Adipose tissue (tissue), 3 donors: Measurements from ENCODE around the gene TESK2. TPM values are rescaled to one million over a fixed set of nuclear protein-coding genes. Genes with fewer than 3 reads are reported as not detected.
A peak's percentile ranks its signal among the peaks of the same experiment; 100 is the strongest.
"Not testable (repeated sequence)": the region's sequence is repeated elsewhere in the genome, so short reads cannot be mapped to it uniquely, and the experiment has no call there.

ENCODE experiments used
- H3K27ac ChIP-seq: one replicate; pipeline ENCODE4 v1.5.1; 2013; ENCODE audit warnings: low read depth, low read length
- WGBS, 3 donors: extraction: QIAGEN DNeasy Blood & Tissue Kit; methylation state at CpG; one replicate each; pipeline ENCODE4 v1.1.7; 2013; 5-methylcytosine and 5-hydroxymethylcytosine counted together
- polyA plus RNA-seq, 3 donors: library from polyadenylated mRNA; stranded (reverse); fragments of 200-250 nt; gene quantifications; one replicate each; pipeline ENCODE4 v1.2.3, GENCODE V29; 2013
- donor health status: healthy with polysubstance abuse.
- donor health status: Bipolar disorder and iron deficiency.
- donor health status: healthy.

The TESK2 gene
- polyA plus RNA-seq: 1 to 10 TPM; 2.1 to 3.8 (median 3.8) TPM

GRCh38 chr1:45490626-45491486 is at the start of gene TESK2:
Gene TESK2, minus strand, starts transcription at chr1:45491163. Its CDS starts 33,378 bp downstream, at chr1:45457785.
- WGBS, 3 donors: 0% methylated on average over 43 to 64 of the region's 64 CpGs

GRCh38 chr1:45536886-45537285 is 45.9 kb upstream of the TESK2 start:
- no peak overlapping the region for H3K27ac ChIP-seq
- 68 to 72% (median 69%) methylated on average over 4 of the region's 4 CpGs for WGBS, 3 donors

More at GRCh38 chr1:45490626-45491486, at the start of gene TESK2:
- H3K27ac ChIP-seq: no peak within 1 kb of the TSS

- WGBS, 3 donors: 68 to 75% (median 73%) methylated on average over 6 of the region's 6 CpGs
- H3K27ac ChIP-seq: no peak overlapping the region
Measured at GRCh38 chr1:45535988-45536766, 45.2 kb upstream of the TESK2 start.

- 70 to 84% (median 83%) methylated on average over 5 of the region's 5 CpGs for WGBS, 3 donors
Measured at GRCh38 chr1:45531873-45532272, 40.9 kb upstream of the TESK2 start.

GRCh38 chr1:45530632-45531135 is 39.7 kb upstream of the TESK2 start:
- 94 to 97% (median 96%) methylated on average over 11 of the region's 11 CpGs for WGBS, 3 donors
- H3K27ac ChIP-seq: no peak overlapping the region

More at GRCh38 chr1:45531873-45532272, 40.9 kb upstream of the TESK2 start:
- H3K27ac ChIP-seq: no peak overlapping the region

- WGBS, 3 donors: 82 to 100% (median 89%) methylated on average over 1 of the region's 1 CpG
- H3K27ac ChIP-seq: no peak overlapping the region
Measured at GRCh38 chr1:45526135-45526644, 35.2 kb upstream of the TESK2 start.

GRCh38 chr1:45523975-45524374 is 33.0 kb upstream of the TESK2 start:
- H3K27ac ChIP-seq: not testable (repeated sequence)
- WGBS, 3 donors: 91 to 95% (median 93%) methylated on average over 10 of the region's 10 CpGs

GRCh38 chr1:45523516-45523915 is 32.6 kb upstream of the TESK2 start:
- H3K27ac ChIP-seq: not testable (repeated sequence)
- 57 to 95% (median 78%) methylated on average over 2 of the region's 2 CpGs for WGBS, 3 donors

GRCh38 chr1:45522324-45523104 is 31.6 kb upstream of the TESK2 start:
- WGBS, 3 donors: 74 to 83% (median 82%) methylated on average over 21 of the region's 21 CpGs

GRCh38 chr1:45521413-45522323 is 30.7 kb upstream of the TESK2 start, which contains the start of gene PRDX1:
Gene PRDX1, minus strand, starts transcription at chr1:45521884. Its CDS starts 2,841 bp downstream, at chr1:45519043.
- peak within 1 kb of the TSS; percentile 35 for H3K27ac ChIP-seq
- WGBS, 3 donors: 0 to 1% (median 1%) methylated on average over 66 to 72 of the region's 72 CpGs

More at GRCh38 chr1:45522324-45523104, 31.6 kb upstream of the TESK2 start:
- peak overlapping the region; percentile 35 for H3K27ac ChIP-seq

- WGBS, 3 donors: 78 to 86% (median 82%) methylated on average over 16 of the region's 16 CpGs
- H3K27ac ChIP-seq: not testable (repeated sequence)
Measured at GRCh38 chr1:45519774-45520173, 28.8 kb upstream of the TESK2 start.

- 3 to 20% (median 15%) methylated on average over 1 of the region's 1 CpG for WGBS, 3 donors
Measured at GRCh38 chr1:45518910-45519309, 27.9 kb upstream of the TESK2 start.

GRCh38 chr1:45518366-45518765 is 27.4 kb upstream of the TESK2 start:
- WGBS, 3 donors: 88 to 95% (median 90%) methylated on average over 4 of the region's 4 CpGs
- H3K27ac ChIP-seq: not testable (repeated sequence)

More at GRCh38 chr1:45518910-45519309, 27.9 kb upstream of the TESK2 start:
- H3K27ac ChIP-seq: no peak overlapping the region

GRCh38 chr1:45516465-45516864 is 25.5 kb upstream of the TESK2 start:
- no peak overlapping the region for H3K27ac ChIP-seq
- 83 to 85% (median 84%) methylated on average over 4 of the region's 4 CpGs for WGBS, 3 donors

- H3K27ac ChIP-seq: no peak overlapping the region
Measured at GRCh38 chr1:45516036-45516435, 25.1 kb upstream of the TESK2 start.

GRCh38 chr1:45513532-45514260 is 22.7 kb upstream of the TESK2 start:
- WGBS, 3 donors: 68 to 74% (median 69%) methylated on average over 9 of the region's 9 CpGs
- H3K27ac ChIP-seq: not testable (repeated sequence)

More at GRCh38 chr1:45516036-45516435, 25.1 kb upstream of the TESK2 start:
- WGBS, 3 donors: 60 to 86% (median 70%) methylated on average over 3 of the region's 3 CpGs
